Large intestine (tissue), 3 donors: ENCODE results near the gene CCND3. TPM values are rescaled to one million over a fixed set of nuclear protein-coding genes. Genes with fewer than 3 reads are reported as not detected.

ENCODE experiments used
- DNase-seq, 2 donors: peaks; one replicate each; pipeline versions ENCODE4 v3.0.0 to v3.0.0-alpha.2; 2013
- H3K27ac ChIP-seq: one replicate; pipeline ENCODE4 v1.5.1; 2013; ENCODE audit warnings: low read length
- H3K27me3 ChIP-seq: 2 replicates; pipeline ENCODE4 v1.6.1; 2013; ENCODE audit warnings: low read length; ENCODE audit not compliant: control insufficient read depth, insufficient read depth
- H3K36me3 ChIP-seq: 2 replicates; pipeline ENCODE4 v1.6.1; 2013; ENCODE audit warnings: low read length; ENCODE audit not compliant: control insufficient read depth, insufficient read depth
- H3K4me1 ChIP-seq: one replicate; pipeline ENCODE4 v1.6.1; 2013; ENCODE audit warnings: low read length; ENCODE audit not compliant: control insufficient read depth, insufficient read depth
- H3K4me3 ChIP-seq: one replicate; pipeline ENCODE4 v1.5.1; 2013; ENCODE audit warnings: low read length
- H3K9me3 ChIP-seq: one replicate; pipeline ENCODE4 v1.6.1; 2013; ENCODE audit warnings: mild to moderate bottlenecking, low read depth, low read length, moderate library complexity; ENCODE audit not compliant: control insufficient read depth
- WGBS: methylation state at CpG from one replicate; pipeline ENCODE4 v1.1.5; 2013; ENCODE audit warnings: low lambda C conversion rate; ENCODE audit not compliant: insufficient coverage; 5-methylcytosine and 5-hydroxymethylcytosine counted together
- polyA plus RNA-seq: library from polyadenylated mRNA; unstranded; fragments of 120-200 nt; gene quantifications from one replicate; pipeline ENCODE4 v1.2.1, GENCODE V29; 2013

CCND3 gene
- polyA plus RNA-seq, 1 donor: 53.6 TPM

- Histone ChIP-seq H3K27me3 (no peaks in the 10 kb centered on the region), H3K4me1 (peaks cover 54% of the 10 kb centered on the region), H3K27ac (peak overlapping the region; percentile 92), H3K9me3 (no peaks in the 10 kb centered on the region), H3K4me3 (peak overlapping the region; percentile 35), H3K36me3 (peaks cover 32% of the 10 kb centered on the region)
- peak in 1 of 2 donors; percentile 20 for DNase-seq
- 56% methylated on average over 2 of the region's 5 CpGs for WGBS
These were observed 2.9 kb downstream of the CCND3 start for GRCh38 chr6:41938590-41939175.

DNA sequence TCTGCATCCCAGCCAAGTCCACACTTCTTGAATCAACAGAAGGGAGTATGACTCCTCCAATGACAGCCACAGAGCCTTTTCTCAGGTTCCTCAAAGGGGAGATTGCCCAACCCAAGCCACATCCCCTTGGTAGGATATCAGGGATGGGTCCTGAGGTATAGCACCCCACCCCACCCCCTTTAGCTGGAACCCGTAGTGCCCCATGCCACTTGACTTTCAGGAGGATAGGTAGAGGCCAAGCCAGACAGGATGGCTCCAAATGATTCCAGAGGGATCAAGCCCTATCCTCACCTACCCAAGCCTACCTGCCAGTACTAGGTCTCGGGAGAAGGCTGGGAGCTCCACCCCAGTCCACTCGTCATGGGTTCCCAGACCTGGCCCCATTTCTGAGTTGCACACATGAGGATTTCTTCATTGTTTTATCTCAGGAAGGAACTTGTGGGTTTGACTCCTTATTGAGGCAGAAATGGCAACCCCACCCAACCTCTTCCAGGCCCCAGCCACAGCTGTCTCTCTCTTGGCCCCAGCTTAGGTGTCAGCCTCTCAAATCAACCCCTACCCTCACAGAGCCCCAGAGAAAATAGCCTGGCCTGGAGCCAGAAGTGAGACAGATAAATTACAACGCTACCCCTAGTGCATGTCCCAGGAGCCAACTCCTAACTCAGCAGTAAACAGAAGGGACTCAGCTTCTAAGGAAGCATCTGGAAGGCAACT is 3.6 kb downstream of the CCND3 start:
- H3K27me3 ChIP-seq: no peaks in the 10 kb centered on the region
- H3K27ac ChIP-seq: peak overlapping the region; percentile 92
- H3K4me1 ChIP-seq: peaks cover 54% of the 10 kb centered on the region
- H3K36me3 ChIP-seq: peaks cover 37% of the 10 kb centered on the region
- peak; percentile 21 to 49 for DNase-seq
- no peaks in the 10 kb centered on the region for H3K9me3 ChIP-seq
- no peak overlapping the region for H3K4me3 ChIP-seq
- WGBS: no CpG with 5 or more reads among the region's 4 CpGs

- DNase-seq: no peak
- no peak overlapping the region for H3K4me3 ChIP-seq
- peak overlapping the region; percentile 92 for H3K27ac ChIP-seq
- no peaks in the 10 kb centered on the region for H3K9me3 ChIP-seq
- H3K4me1 ChIP-seq: peaks cover 54% of the 10 kb centered on the region
- WGBS: no CpG with 5 or more reads among the region's 2 CpGs
- no peaks in the 10 kb centered on the region for H3K27me3 ChIP-seq
- H3K36me3 ChIP-seq: peaks cover 43% of the 10 kb centered on the region
These were observed 4.1 kb downstream of the CCND3 start for GRCh38 chr6:41937472-41937860.

- peaks cover 50% of the 10 kb centered on the region for H3K4me1 ChIP-seq
- H3K27me3 ChIP-seq: no peaks in the 10 kb centered on the region
- peaks cover 55% of the 10 kb centered on the region for H3K36me3 ChIP-seq
- H3K9me3 ChIP-seq: no peaks in the 10 kb centered on the region
- peak overlapping the region; percentile 29 for H3K27ac ChIP-seq
- no CpG with 5 or more reads among the region's 10 CpGs for WGBS
- DNase-seq: peak; percentile 81 to 82
- no peak overlapping the region for H3K4me3 ChIP-seq
These were observed 5.4 kb downstream of the CCND3 start for GRCh38 chr6:41936073-41936837.

- H3K4me3 ChIP-seq: no peak overlapping the region
- no peak for DNase-seq
- WGBS: no CpG with 5 or more reads among the region's 8 CpGs
- peaks cover 50% of the 10 kb centered on the region for H3K4me1 ChIP-seq
- H3K27ac ChIP-seq: peak overlapping the region; percentile 29
- no peaks in the 10 kb centered on the region for H3K27me3 ChIP-seq
- H3K9me3 ChIP-seq: no peaks in the 10 kb centered on the region
- peaks cover 61% of the 10 kb centered on the region for H3K36me3 ChIP-seq
These were observed 5.9 kb downstream of the CCND3 start for GRCh38 chr6:41935685-41936072.

GRCh38 chr6:41935193-41935574 is 6.4 kb downstream of the CCND3 start:
- no peak for DNase-seq
- Histone ChIP-seq H3K4me3 (no peak overlapping the region), H3K27ac (no peak overlapping the region), H3K9me3 (no peaks in the 10 kb centered on the region), H3K27me3 (no peaks in the 10 kb centered on the region), H3K4me1 (peaks cover 47% of the 10 kb centered on the region), H3K36me3 (peaks cover 66% of the 10 kb centered on the region)
- no CpG with 5 or more reads among the region's 1 CpG for WGBS

DNA sequence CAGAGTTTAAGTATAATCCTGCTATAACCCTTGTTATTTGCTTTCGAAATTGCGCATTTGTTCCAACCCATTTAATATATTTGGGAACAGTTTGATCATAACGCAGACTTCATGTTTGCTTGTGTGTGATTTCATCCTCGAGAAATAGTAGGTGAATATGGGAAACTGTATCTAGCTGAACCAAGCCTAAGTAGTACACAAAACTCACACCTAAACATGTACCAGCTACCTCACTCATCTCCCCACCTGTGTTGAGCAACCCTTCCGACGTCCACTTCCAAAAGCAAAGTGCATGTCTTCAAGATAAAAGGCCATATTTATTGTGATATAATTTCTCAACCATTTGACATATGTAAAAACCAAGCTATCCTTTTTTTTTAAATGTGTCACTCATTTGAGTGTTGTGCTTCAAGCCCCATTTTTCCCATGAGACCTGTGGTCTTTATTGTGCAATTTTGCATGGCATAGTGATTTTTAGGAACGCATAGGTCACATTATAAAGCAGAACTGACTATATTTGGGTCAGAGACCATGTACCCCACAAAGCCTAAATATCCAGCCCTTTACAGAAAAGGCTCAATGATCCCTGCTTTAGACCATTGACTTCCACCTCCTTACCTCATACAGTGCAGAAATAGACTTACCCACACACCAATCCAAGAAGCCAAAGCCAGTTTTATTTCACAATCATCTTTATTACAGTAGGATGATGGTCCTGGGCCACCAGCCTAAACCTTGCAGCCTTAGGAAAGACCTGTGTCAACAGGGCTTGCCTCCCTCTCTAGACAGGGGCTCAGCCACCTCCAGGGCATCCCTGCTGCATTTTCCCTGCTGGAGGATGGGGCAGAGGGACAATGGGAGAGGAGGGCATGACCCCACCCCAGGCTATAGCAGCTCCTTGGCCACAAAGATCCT is 7.1 kb downstream of the CCND3 start:
- Histone ChIP-seq H3K36me3 (peaks cover 72% of the 10 kb centered on the region), H3K27ac (no peak overlapping the region)
- WGBS: 100% methylated on average over 1 of the region's 7 CpGs

GRCh38 chr6:41932378-41932777 is 9.2 kb downstream of the CCND3 start:
- Histone ChIP-seq H3K4me1 (peaks cover 20% of the 10 kb centered on the region), H3K4me3 (no peak overlapping the region), H3K36me3 (peaks cover 91% of the 10 kb centered on the region), H3K27me3 (no peaks in the 10 kb centered on the region), H3K27ac (no peak overlapping the region), H3K9me3 (no peaks in the 10 kb centered on the region)
- no peak for DNase-seq
- WGBS: 100% methylated on average over 1 of the region's 15 CpGs

More for the DNA sequence above, 7.1 kb downstream of the CCND3 start:
- H3K9me3 ChIP-seq: no peaks in the 10 kb centered on the region
- H3K27me3 ChIP-seq: no peaks in the 10 kb centered on the region
- H3K4me1 ChIP-seq: peaks cover 41% of the 10 kb centered on the region
- DNase-seq: no peak
- H3K4me3 ChIP-seq: no peak overlapping the region

DNA sequence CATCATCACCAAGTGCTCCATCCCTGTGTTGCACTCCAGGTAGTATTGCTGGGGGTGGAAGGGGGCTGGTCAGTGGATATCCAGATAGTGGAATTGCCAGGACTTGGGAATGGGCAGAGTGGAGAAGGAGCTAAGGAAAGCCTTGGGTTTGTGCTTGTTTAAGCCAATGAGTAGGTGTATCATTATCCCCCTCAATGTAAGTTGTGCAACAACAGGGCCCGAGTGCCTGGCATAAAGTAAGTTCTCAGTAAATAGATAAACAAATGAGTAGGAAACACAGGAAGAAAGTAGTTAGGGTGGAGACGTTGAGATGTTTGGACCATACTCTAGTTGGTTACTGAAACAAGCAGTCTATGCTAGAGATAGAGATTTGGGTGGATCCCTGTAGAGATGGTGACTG is 9.8 kb downstream of the CCND3 start:
- WGBS: 78% methylated on average over 2 of the region's 2 CpGs
- peaks cover 89% of the 10 kb centered on the region for H3K36me3 ChIP-seq
- no peak overlapping the region for H3K27ac ChIP-seq

DNA sequence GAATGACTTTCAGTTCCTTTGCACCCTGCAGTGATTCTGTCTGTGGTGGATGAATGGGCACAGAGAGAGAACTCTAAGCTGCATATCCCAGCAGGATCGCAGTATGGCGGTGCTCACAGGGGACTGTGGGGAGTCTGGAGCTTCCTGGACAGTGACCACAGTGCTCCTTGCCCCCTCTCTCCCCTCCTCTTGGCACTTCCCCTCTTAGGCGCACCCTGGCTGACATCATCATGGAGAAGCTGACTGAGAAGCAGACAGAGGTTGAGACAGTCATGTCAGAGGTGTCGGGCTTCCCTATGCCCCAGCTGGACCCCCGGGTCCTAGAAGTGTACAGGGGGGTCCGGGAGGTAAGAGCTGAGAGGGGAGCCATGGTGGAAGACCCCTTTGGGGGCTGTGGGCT is 11.7 kb downstream of the CCND3 start:
- H3K9me3 ChIP-seq: no peaks in the 10 kb centered on the region
- WGBS: no CpG with 5 or more reads among the region's 6 CpGs
- no peak overlapping the region for H3K27ac ChIP-seq
- H3K4me3 ChIP-seq: no peak overlapping the region
- H3K4me1 ChIP-seq: no peaks in the 10 kb centered on the region
- peaks cover 74% of the 10 kb centered on the region for H3K36me3 ChIP-seq
- H3K27me3 ChIP-seq: no peaks in the 10 kb centered on the region
- DNase-seq: no peak

More for the DNA sequence above, 9.8 kb downstream of the CCND3 start:
- no peak for DNase-seq
- no peak overlapping the region for H3K4me3 ChIP-seq
- no peaks in the 10 kb centered on the region for H3K9me3 ChIP-seq
- no peaks in the 10 kb centered on the region for H3K27me3 ChIP-seq
- peaks cover 15% of the 10 kb centered on the region for H3K4me1 ChIP-seq
